AG09309 (cell line): ENCODE data around the gene PABPN1.

ENCODE experiments used
- DNase-seq: peaks from one replicate; pipeline ENCODE4 v3.0.0-alpha.2; 2010; ENCODE audit warnings: low read depth
- H3K4me3 ChIP-seq: 2 replicates; pipeline ENCODE4 v1.5.1; 2011; ENCODE audit warnings: mild to moderate bottlenecking, low read depth, low read length, moderate library complexity; ENCODE audit not compliant: control insufficient read depth
- CTCF ChIP-seq: IDR thresholded peaks from 2 replicates; pipeline ENCODE4 v1.5.1; 2011; ENCODE audit warnings: mild to moderate bottlenecking, low read depth, low read length, inconsistent platforms; ENCODE audit not compliant: insufficient read depth, control insufficient read depth; ENCODE audit errors: missing control alignments

PABPN1 gene

GRCh38 chr14:23365036-23365731 is 43.9 kb downstream of the PABPN1 start, which contains the start of gene EFS:
EFS (minus strand) TSS chr14:23365172; CDS start chr14:23365025, 147 bp downstream.
- H3K4me3 ChIP-seq: peak within 1 kb of the TSS; percentile 53
- DNase-seq: no peak
- no peak for TF ChIP-seq CTCF

DNA sequence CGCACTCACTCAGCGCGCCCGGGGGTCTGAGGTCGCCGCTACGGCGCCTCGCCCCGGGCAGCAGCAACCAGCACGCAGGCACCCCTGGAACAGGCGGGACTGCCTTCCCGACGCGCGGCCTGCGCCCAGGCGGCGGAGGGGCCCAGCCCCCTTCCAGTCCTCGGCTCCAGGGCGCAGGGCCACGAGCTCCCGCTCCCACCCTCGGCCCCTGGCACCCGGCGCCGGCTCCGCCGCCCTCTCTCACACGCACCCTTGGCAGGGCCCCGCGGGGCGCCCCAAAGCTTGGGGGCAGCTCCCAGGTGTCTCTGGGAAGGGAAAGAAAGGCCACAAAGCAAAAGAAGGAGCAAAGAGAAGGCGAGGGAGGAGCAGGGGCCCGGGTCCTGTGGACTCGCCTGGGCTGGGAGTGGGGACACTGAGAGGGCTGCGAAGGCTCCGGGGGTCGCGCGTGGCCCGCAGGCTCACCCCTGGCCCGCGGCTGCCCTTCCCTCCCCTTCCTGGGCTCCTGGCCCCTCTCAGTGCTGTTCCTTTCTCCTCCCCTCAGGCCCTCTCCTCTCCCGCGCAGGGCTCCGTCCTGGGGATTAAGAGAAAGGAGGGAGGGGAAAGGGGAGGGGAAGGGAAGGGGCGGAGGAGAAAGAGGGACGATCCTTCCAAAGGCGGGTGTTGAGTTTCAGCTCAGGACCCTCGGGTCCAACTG is 44.6 kb downstream of the PABPN1 start:
- H3K4me3 ChIP-seq: peak overlapping the region; percentile 47
- DNase-seq: no peak

DNA sequence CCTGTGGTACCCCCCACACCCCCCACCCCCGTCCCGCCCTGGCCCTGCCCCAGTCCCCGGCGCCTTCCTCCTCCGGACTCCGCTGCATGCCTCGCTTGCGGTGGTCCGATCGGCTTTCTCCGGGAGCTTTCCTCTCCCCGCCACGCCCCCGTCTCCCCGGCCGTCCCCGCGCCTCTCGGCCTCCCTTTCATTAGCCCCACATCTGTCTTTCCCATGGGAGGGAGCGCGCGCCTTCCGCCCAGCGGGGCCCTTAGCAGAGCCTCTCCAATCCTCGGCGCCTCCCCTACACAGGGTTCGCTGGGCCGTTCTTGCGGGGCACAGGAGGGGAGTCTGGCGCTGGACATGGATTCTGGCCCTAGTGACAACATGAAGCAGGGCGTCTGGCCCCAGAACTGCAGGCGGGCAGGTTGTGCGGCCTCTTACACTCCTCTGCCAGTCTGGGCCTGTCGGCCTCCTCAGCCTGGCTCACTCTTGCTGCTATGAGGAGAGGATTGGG is 45.2 kb downstream of the PABPN1 start:
- no peak for DNase-seq
- H3K4me3 ChIP-seq: peak overlapping the region; percentile 47
- no peak for TF ChIP-seq CTCF

More for the DNA sequence above, 44.6 kb downstream of the PABPN1 start:
- no peak for TF ChIP-seq CTCF

- TF ChIP-seq CTCF: no peak
- DNase-seq: no peak
- H3K4me3 ChIP-seq: no peak overlapping the region
Measured at GRCh38 chr14:23370221-23370620, 49.0 kb downstream of the PABPN1 start.

DNA sequence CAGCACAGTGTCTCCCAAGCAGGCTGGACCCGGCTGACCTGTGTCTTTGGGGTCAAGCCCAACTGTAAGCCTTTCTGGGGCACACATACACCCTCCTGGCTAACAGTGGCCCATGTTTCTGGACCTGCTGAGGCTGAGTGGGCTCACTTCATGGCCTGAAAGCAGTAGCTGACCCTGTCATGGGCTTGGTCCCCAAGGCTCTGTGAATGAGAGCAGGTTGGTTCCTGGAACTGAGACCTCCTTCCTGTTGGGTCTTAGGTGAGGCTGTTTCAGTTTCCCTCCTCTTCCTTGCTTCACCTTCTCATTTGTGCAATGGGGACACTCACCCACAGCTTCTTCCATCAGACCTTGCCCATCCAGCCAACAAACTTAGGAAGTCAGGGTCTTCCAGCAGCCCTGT is 50.6 kb downstream of the PABPN1 start:
- no peak for DNase-seq
- H3K4me3 ChIP-seq: no peak overlapping the region
- no peak for TF ChIP-seq CTCF

GRCh38 chr14:23372509-23372908 is 51.3 kb downstream of the PABPN1 start, which contains the start of gene IL25:
IL25 (plus strand) TSS chr14:23372809.
- TF ChIP-seq CTCF: no peak
- H3K4me3 ChIP-seq: no peak within 1 kb of the TSS
- DNase-seq: no peak
